Activated CD8-positive, alpha-beta memory T cell treated with anti-CD3 and anti-CD28 coated beads for 4 hours (primary cell): Measurements from ENCODE around the gene UBTD2.

Experiments used
- DNase-seq, 2 donors: peaks; one replicate each; pipeline ENCODE4 v3.0.0-alpha.2; 2020; ENCODE audit warnings: low read depth in 2 of 2

Gene UBTD2

GRCh38 chr5:172171118-172171517 is 112.4 kb downstream of the UBTD2 start:
- no peak for DNase-seq

- DNase-seq: no peak
These were observed 113.3 kb downstream of the UBTD2 start for GRCh38 chr5:172170251-172170701.

- no peak for DNase-seq
These were observed 114.3 kb downstream of the UBTD2 start for GRCh38 chr5:172169216-172169615.

GRCh38 chr5:172168311-172168710 is 115.3 kb downstream of the UBTD2 start:
- DNase-seq: no peak

- no peak for DNase-seq
These were observed 115.7 kb downstream of the UBTD2 start for GRCh38 chr5:172167895-172168294.

- DNase-seq: no peak
These were observed 117.3 kb downstream of the UBTD2 start for GRCh38 chr5:172166030-172166826.

GRCh38 chr5:172165465-172165864 is 118.1 kb downstream of the UBTD2 start:
- no peak for DNase-seq

GRCh38 chr5:172164769-172165212 is 118.8 kb downstream of the UBTD2 start:
- no peak for DNase-seq

GRCh38 chr5:172163346-172163745 is 120.2 kb downstream of the UBTD2 start:
- DNase-seq: no peak

- no peak for DNase-seq
These were observed 120.6 kb downstream of the UBTD2 start for GRCh38 chr5:172162987-172163343.

GRCh38 chr5:172162323-172162986 is 121.1 kb downstream of the UBTD2 start:
- DNase-seq: no peak

GRCh38 chr5:172160506-172160905 is 123.1 kb downstream of the UBTD2 start:
- DNase-seq: no peak
